ENCODE measurements around the gene SHF. TPM values are rescaled to one million over a fixed set of nuclear protein-coding genes. Genes with fewer than 3 reads are reported as not detected.

Gene SHF
- total and polyA plus RNA-seq, 2 of the 8 experiments (the other 6 are each of a cell fraction or from before 2014, with no cell fraction given): 13.1 to 26.7 TPM

DNA sequence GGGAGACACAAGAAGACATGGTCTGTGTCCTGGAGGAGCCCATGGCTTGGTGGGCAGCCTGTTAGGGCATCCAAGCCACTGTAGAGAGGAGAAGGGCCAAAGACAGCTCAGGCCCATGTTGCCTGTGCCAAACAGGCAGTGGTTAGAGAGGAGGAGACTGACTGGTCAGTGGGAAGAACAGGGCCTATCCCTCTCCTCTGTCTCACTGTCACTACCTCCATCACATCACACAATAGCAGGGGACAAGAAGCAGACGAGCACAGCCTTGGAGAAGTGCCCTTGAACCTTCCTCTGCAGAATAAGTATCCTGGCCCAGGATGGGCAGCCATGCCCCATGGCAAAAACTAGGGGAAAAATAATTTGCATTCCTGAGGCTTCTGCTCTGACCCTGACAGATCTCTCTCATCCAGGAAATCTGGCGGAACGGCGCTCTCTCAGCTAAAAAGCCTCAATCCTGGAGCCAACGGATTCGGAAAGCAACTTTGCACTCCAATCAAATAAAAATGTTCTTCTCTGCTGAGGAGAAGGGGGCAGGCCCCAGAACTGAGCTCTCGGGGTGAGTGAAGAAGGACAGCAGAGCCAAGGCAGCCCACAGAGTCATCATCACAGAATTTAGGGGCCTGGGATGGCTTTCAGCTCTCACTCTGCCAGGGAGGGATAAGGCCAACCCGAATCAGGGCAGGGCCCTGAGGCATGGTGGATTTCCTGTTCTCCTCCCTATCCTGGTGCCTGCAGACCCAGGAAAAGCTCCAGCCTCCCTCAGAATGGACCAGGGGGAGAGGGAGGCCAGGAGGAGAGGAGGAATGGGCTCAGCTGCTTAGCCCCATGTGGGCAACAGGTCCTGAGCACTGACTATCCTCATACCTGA lies 1.6 kb downstream of the SHF start (continued):
- no peak for TF ChIP-seq FOSL1 (IDR thresholded peaks at IDR 0.05; ENCODE audit: insufficient read depth, low read depth, low read length)
- no peak for TF ChIP-seq CBX8 (IDR thresholded peaks at IDR 0.05; ENCODE audit: borderline replicate concordance, low read depth, low read length)
- no peak for TF ChIP-seq SRF (IDR thresholded peaks at IDR 0.05; ENCODE audit: low read depth, low read length)
- TF ChIP-seq EZH2 (IDR thresholded peaks at IDR 0.05; ENCODE audit: low read depth, low read length, severe bottlenecking): no peak
- no peak for TF ChIP-seq SP4 (IDR thresholded peaks at IDR 0.05; ENCODE audit: low read length)
- TF ChIP-seq ZNF274 (IDR thresholded peaks at IDR 0.05; ENCODE audit: borderline replicate concordance, extremely low read depth, low read length): no peak
- no peak for TF ChIP-seq GTF2F1 (IDR thresholded peaks at IDR 0.05; ENCODE audit: borderline replicate concordance, low read depth, low read length)
